ENCODE results near the gene KIF12.
"Not testable (repeated sequence)": the region's sequence is repeated elsewhere in the genome, so short reads cannot be mapped to it uniquely, and the experiment has no call there.

KIF12 gene

DNA sequence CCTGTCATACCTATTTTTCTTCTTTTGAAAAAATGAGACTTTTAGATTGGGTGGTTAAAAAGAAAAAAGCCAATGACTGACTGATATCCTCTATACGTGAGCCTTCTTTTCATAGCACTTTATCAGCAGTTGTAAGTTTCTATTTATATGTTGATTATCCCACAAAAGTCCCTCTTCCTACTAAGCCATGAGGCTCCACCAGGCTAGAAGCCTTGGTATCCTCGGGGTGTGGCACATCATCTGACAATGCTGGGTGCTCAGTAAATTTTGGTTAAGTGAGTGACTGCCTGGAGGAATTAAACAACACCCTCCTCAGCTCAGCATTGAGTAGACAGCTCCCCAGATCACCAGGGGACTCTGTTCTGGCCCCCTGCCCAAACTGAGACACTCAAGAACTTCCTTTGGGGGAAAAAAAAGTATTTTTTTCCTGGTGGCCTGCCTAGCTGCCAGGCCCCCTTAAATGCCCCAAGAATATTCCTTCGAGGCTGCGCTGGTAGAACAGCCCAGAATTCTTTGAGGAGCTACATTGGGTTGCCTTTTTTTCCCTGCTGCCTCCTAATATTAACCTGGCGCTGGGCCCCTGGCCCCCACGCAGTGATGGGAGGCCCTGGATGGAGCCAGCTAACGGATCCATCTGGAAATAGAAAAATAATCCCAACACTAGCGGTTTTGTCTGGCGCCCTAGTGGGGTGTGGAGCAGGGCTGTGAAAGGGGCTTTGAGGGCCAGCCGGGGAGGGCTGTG, 32.9 kb upstream of the KIF12 start:
- TF ChIP-seq POLR2A (IDR thresholded peaks at IDR 0.05; ENCODE audit: low read depth, low read length): no peak
- no peak for TF ChIP-seq POLR2AphosphoS5 (IDR thresholded peaks at IDR 0.05; ENCODE audit: low read depth, low read length)
- TF ChIP-seq TAF1 (IDR thresholded peaks at IDR 0.05; ENCODE audit: borderline replicate concordance, low read depth, low read length): no peak
- FAIRE-seq: no peak

DNA sequence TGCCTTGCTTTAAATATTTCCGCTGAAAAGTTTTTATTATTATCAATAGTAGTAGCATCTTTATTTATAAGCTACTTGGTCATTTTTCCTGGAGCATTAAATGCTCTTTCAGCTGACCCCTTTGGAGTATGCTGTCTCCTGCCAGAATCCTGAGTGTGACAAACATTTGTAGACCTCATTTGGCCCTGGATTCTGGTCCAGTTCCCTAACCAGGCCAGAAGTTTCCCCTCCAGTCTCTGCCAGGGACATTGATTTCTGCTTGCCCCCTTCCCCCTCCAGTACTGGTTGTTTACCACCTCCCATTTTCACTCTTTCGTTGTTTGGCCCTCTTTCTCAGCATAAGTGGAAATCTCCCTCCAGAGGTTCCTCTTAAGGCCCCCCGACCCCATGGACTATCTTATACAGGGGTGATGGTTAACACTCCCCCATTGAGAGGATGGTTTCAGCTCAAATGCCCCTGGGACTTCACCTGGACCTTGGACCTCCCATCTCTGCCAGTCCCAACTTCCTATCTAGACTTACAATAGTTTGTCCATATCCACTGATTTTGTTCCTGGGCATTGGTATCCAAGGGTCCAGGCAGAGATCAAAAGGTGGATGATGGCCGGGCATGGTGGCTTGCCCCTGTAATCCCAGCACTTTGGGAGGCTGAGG, 31.7 kb upstream of the KIF12 start:
- TF ChIP-seq TAF1 (IDR thresholded peaks at IDR 0.05; ENCODE audit: borderline replicate concordance, low read depth, low read length) (no peak), POLR2AphosphoS5 (IDR thresholded peaks at IDR 0.05; ENCODE audit: low read depth, low read length) (no peak), POLR2A (IDR thresholded peaks at IDR 0.05; ENCODE audit: low read depth, low read length) (no peak)
- DNase-seq (ENCODE audit: insufficient read length) (no peak), FAIRE-seq (no peak)

More for the DNA sequence above, 32.9 kb upstream of the KIF12 start:
- no peak for DNase-seq (ENCODE audit: insufficient read length)

DNA sequence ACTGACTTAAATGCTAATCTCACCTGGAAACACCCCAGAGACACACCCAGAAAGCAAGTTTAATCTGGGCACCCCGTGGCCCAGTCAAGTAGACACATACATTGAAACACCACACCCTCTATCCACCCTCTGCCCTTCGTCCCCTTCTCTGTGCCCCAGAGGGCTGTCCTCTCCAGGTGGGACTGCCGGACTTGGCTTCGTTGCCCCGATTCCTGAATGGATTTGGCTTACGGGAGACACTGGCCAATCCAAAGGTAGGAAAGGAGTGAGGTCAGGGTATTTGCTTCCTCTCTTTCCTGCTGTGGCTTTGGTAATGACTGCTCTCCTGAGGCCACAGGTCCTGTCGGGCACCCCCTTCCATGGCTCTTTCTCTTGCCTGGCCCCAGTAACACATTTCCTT, 31.0 kb upstream of the KIF12 start:
- TF ChIP-seq TAF1 (IDR thresholded peaks at IDR 0.05; ENCODE audit: borderline replicate concordance, low read depth, low read length) (no peak), POLR2AphosphoS5 (IDR thresholded peaks at IDR 0.05; ENCODE audit: low read depth, low read length) (no peak), POLR2A (IDR thresholded peaks at IDR 0.05; ENCODE audit: low read depth, low read length) (no peak)
- no peak for DNase-seq (ENCODE audit: insufficient read length)
- FAIRE-seq: no peak

DNA sequence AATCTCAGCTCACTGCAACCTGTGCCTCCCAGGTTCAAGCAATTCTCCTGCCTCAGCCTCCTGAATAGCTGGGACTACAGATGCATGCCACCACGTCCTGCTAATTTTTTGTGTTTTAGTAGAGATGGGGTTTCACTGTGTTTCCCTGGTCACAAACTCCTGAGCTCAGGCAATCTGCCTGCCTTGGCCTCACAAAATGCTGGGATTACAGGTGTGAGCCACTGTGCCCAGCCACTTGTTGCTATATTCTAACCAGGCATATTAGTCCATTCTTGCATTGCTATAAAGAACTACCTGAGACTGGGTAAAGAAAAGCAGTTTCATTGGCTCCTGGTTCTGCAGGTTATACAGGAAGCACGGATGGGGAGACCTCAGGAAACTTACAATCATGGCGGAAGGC, 29.7 kb upstream of the KIF12 start:
- DNase-seq (ENCODE audit: insufficient read length); FAIRE-seq: not testable (repeated sequence)

DNA sequence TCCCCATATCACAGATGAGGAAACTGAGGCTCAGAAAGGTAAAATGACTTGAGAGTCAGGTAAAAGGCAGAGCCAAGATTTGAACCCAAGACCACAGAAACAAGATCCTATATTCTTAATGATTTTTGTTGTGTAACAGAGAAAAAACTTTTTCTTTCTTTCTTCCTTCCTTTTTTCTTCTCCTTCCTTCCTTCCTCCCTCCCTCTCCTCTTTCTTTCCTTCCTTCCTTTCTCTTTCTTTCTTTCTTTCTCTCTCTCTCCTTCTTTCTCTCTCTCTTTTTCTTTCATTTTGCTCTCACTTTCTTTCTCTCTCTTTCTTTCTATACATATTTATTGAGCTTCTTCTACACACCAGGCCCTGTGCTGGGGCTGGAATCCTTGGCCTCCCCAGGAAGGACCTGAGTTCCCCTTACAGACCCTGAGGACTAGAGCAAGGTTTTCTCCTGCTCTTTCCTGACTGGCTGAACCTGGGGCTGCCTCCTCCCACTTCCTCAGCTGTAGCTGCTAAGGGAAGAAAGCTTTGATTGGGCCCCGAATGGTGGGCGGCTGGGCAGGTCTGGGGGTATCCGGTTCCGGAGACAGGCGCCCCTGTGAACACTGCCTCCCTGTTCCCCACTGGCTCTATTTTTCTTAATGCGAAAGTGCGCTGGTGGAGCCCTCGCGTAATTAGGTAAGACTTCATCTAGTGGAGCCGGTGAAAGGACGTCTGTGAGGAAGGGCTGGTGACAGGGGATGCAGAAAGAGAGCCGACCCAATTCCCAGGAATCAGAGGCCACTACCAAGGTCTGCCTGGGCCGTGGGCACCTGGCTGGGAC, 27.4 kb upstream of the KIF12 start:
- no peak for FAIRE-seq
- TF ChIP-seq POLR2AphosphoS5 (IDR thresholded peaks at IDR 0.05; ENCODE audit: low read depth, low read length): no peak
- TF ChIP-seq POLR2A (IDR thresholded peaks at IDR 0.05; ENCODE audit: low read depth, low read length): no peak
- no peak for TF ChIP-seq TAF1 (IDR thresholded peaks at IDR 0.05; ENCODE audit: borderline replicate concordance, low read depth, low read length)
- DNase-seq (ENCODE audit: insufficient read length): no peak

DNA sequence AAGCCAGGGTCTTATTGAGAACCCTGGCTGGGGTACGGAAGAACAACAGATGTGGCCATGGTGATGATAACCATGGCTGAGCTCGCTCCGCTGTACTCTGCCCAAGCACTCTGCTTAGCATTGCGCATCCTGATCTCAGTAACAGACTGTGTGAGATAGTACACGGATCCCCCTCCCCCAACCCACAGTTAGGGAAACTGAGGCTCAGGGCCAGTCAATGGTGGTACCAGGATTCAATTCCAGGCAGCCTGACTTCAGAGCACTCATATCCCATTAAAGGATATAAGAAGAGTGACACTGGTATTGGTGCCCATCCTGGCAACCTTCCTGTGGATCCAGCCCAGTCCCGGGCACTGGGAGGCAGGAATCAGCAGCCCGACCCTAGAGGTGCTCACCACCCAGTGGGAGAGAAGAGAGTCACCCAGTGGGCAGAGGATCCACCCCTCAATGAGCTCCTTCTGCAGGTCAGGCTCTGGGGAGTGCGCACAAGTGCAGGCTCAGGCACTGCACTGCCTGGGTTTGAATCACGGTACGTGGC, 26.5 kb upstream of the KIF12 start:
- DNase-seq (ENCODE audit: insufficient read length) (no peak), FAIRE-seq (no peak)
- TF ChIP-seq POLR2AphosphoS5 (IDR thresholded peaks at IDR 0.05; ENCODE audit: low read depth, low read length): no peak
- TF ChIP-seq TAF1 (IDR thresholded peaks at IDR 0.05; ENCODE audit: borderline replicate concordance, low read depth, low read length): no peak
- TF ChIP-seq POLR2A (IDR thresholded peaks at IDR 0.05; ENCODE audit: low read depth, low read length): no peak

DNA sequence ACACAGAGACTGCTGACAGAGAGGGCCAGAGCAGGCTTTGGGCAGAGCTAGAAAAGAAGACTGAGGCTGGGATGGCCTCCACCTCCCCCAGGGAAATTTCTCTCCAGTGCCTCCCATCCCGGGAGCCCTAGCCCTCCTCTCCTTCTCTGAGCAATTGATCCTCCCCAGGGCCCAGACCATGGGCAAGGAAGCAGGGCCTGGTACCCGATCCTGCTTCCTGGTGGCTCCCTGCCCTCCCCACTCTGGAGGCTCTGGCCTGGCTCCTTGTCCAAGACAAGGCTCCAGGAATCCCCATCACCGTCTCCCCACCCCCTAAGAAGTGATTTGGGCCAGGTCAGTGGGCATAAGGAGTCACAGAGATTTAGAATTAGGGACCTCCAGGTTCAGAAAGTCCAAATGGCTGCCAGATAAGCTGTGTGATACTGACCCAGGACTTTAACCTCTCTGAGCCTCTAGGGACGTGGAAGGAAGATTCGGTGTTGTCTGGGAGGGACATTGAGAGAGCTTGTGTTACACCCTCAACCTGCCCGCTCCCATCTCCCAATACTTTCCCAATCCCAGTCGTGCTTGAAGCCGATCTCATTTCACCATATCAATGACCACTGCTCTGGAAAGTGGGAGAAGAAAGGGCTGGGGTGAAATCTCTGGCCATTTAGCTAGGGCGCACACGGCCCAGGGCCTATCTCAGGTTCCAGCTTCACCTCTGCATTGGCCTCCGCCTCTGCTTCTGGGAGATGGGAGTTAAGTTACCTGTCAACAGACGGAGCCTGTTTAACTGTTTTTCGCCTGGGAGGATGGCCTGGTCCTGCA, 25.8 kb upstream of the KIF12 start:
- FAIRE-seq: no peak
- no peak for DNase-seq (ENCODE audit: insufficient read length)

DNA sequence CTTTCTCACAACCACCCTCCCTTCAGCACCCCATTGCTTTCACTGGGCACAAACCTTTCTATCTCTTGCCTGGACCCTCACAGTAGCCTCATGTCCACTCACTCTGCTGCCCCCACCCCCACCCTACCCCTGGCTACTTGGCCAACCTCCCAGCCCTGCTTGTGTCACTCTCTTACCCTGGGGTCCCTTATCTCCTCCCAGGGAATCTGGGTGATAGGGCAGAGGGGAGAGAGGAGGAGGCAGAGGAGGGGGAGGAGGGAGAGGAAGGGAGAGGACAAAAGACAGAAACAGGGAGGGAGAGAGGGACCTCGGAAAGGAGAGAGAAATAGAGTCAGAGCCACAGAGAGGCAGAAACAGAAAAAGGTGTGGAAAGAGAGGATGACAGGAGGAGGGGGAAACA, 25.0 kb upstream of the KIF12 start:
- no peak for DNase-seq (ENCODE audit: insufficient read length)
- TF ChIP-seq TAF1 (IDR thresholded peaks at IDR 0.05; ENCODE audit: borderline replicate concordance, low read depth, low read length) (no peak), POLR2A (IDR thresholded peaks at IDR 0.05; ENCODE audit: low read depth, low read length) (no peak), POLR2AphosphoS5 (IDR thresholded peaks at IDR 0.05; ENCODE audit: low read depth, low read length) (no peak)
- no peak for FAIRE-seq

More for the DNA sequence above, 25.8 kb upstream of the KIF12 start:
- TF ChIP-seq POLR2A (IDR thresholded peaks at IDR 0.05; ENCODE audit: low read depth, low read length) (no peak), TAF1 (IDR thresholded peaks at IDR 0.05; ENCODE audit: borderline replicate concordance, low read depth, low read length) (no peak), POLR2AphosphoS5 (IDR thresholded peaks at IDR 0.05; ENCODE audit: low read depth, low read length) (no peak)

DNA sequence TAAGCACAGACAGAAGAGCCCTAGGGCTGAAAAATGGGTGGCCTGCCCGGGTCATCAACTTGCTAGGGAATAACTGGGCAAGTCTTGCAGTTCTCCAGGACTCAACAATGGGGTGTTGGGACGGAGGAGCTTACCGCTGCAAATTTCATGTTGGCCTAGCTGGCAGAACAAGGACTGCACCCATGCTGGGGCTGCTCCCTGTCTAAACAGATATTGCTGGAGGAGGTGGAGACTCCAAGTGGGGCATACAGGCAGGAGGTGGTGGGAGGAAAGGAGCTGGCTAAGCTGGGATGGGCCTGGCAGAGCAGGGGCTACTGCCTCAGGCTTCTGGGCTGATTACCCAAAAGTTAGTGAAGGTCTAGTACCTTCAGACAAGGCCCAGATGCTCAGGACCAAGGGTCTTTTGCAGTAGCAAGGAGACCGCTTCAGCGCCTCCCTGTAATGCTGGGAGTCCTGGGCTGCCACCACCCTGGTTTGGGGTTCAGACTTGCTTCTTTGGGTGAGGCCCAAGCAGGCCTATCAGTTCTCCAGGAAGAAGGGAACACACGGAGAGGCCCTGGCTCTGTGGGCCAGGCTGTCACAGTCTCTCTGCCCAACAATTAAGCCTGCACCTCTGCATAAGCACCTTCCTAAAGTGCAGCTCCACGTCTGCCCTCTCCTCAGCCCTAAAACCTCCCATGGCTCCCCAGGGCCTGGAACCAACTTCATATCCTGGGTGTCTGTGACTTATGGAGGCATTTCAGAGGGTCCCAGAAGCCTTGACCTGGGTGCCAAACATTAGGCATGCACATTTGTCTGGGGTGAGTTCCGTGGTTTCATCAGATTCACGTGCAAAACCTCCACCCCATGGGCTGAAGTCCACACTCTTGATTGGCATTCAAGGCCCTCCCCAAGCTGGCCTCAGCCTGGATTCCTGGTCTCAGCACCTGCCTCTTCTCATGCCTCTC, 24.2 kb upstream of the KIF12 start:
- no peak for FAIRE-seq
- DNase-seq (ENCODE audit: insufficient read length): no peak

More for the DNA sequence above, 24.2 kb upstream of the KIF12 start:
- TF ChIP-seq POLR2AphosphoS5 (IDR thresholded peaks at IDR 0.05; ENCODE audit: low read depth, low read length): no peak
- no peak for TF ChIP-seq POLR2A (IDR thresholded peaks at IDR 0.05; ENCODE audit: low read depth, low read length)
- TF ChIP-seq TAF1 (IDR thresholded peaks at IDR 0.05; ENCODE audit: borderline replicate concordance, low read depth, low read length): no peak

Data from GM12892 (cell line).